ENCODE results near the gene CDS1.

The CDS1 gene

DNA sequence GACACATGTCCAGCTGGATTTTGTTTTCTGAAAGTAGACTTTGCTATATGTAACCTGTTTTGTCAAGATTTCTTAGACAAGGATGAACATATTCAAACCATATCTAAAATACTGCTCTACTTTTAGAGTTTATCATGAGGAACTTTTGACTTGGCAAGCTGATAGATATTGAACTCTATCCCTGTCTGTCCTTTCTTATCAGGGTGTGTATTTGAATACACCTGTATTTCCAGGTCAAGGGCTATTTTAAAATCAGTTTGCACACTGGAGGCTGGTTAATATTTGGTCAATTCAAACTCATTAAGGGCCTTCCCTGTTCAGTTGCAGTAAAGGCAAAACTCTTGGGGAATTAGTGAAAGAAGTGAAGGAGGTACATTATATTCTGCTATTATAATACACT is 2.3 kb downstream of the CDS1 start:
- H3K4me3 ChIP-seq (replicated peaks; ENCODE audit: insufficient read depth, low read length): no peak overlapping the region
- TF ChIP-seq GABPA (IDR thresholded peaks at IDR 0.05; ENCODE audit: low read depth): no peak
- TF ChIP-seq, protein P1, sequence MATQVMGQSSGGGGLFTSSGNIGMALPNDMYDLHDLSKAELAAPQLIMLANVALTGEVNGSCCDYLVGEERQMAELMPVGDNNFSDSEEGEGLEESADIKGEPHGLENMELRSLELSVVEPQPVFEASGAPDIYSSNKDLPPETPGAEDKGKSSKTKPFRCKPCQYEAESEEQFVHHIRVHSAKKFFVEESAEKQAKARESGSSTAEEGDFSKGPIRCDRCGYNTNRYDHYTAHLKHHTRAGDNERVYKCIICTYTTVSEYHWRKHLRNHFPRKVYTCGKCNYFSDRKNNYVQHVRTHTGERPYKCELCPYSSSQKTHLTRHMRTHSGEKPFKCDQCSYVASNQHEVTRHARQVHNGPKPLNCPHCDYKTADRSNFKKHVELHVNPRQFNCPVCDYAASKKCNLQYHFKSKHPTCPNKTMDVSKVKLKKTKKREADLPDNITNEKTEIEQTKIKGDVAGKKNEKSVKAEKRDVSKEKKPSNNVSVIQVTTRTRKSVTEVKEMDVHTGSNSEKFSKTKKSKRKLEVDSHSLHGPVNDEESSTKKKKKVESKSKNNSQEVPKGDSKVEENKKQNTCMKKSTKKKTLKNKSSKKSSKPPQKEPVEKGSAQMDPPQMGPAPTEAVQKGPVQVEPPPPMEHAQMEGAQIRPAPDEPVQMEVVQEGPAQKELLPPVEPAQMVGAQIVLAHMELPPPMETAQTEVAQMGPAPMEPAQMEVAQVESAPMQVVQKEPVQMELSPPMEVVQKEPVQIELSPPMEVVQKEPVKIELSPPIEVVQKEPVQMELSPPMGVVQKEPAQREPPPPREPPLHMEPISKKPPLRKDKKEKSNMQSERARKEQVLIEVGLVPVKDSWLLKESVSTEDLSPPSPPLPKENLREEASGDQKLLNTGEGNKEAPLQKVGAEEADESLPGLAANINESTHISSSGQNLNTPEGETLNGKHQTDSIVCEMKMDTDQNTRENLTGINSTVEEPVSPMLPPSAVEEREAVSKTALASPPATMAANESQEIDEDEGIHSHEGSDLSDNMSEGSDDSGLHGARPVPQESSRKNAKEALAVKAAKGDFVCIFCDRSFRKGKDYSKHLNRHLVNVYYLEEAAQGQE (IDR thresholded peaks at IDR 0.05; ENCODE audit: insufficient replicate concordance, low read depth): no peak
- no peak for TF ChIP-seq SPI1 (IDR thresholded peaks at IDR 0.05; ENCODE audit: borderline replicate concordance, low read depth)
- TF ChIP-seq POLR2AphosphoS5 (IDR thresholded peaks at IDR 0.05; ENCODE audit: low read depth): no peak
- TF ChIP-seq CTCF (IDR thresholded peaks at IDR 0.05; ENCODE audit: insufficient read depth, low read length): no peak
- H3K27me3 ChIP-seq (ENCODE audit: insufficient read depth, poor library complexity, severe bottlenecking): peaks cover 22% of the 10 kb centered on the region
- no peak for DNase-seq (ENCODE audit: low read depth in 1 of 2, low spot score in 1 of 2)
- no peak overlapping the region for H3K27ac ChIP-seq (replicated peaks)

- no peak for DNase-seq (ENCODE audit: low read depth in 1 of 2, low spot score in 1 of 2)
- Histone ChIP-seq H3K27ac (replicated peaks) (no peak overlapping the region), H3K4me3 (replicated peaks; ENCODE audit: insufficient read depth, low read length) (no peak overlapping the region), H3K27me3 (ENCODE audit: insufficient read depth, poor library complexity, severe bottlenecking) (peaks cover 2% of the 10 kb centered on the region)
- TF ChIP-seq GABPA (IDR thresholded peaks at IDR 0.05; ENCODE audit: low read depth) (no peak), SPI1 (IDR thresholded peaks at IDR 0.05; ENCODE audit: borderline replicate concordance, low read depth) (no peak), POLR2AphosphoS5 (IDR thresholded peaks at IDR 0.05; ENCODE audit: low read depth) (no peak), CTCF (IDR thresholded peaks at IDR 0.05; ENCODE audit: insufficient read depth, low read length) (no peak)
- TF ChIP-seq, protein P1 (IDR thresholded peaks at IDR 0.05; ENCODE audit: insufficient replicate concordance, low read depth): no peak
Measured at GRCh38 chr4:84594724-84595123, 11.8 kb downstream of the CDS1 start.

GRCh38 chr4:84596826-84597225 is 13.9 kb downstream of the CDS1 start:
- TF ChIP-seq SPI1 (IDR thresholded peaks at IDR 0.05; ENCODE audit: borderline replicate concordance, low read depth): no peak
- no peak for TF ChIP-seq POLR2AphosphoS5 (IDR thresholded peaks at IDR 0.05; ENCODE audit: low read depth)
- no peak for TF ChIP-seq CTCF (IDR thresholded peaks at IDR 0.05; ENCODE audit: insufficient read depth, low read length)
- TF ChIP-seq GABPA (IDR thresholded peaks at IDR 0.05; ENCODE audit: low read depth): no peak
- TF ChIP-seq, protein P1 (IDR thresholded peaks at IDR 0.05; ENCODE audit: insufficient replicate concordance, low read depth): no peak
- Histone ChIP-seq H3K27me3 (ENCODE audit: insufficient read depth, poor library complexity, severe bottlenecking) (peaks cover 2% of the 10 kb centered on the region), H3K4me3 (replicated peaks; ENCODE audit: insufficient read depth, low read length) (no peak overlapping the region), H3K27ac (replicated peaks) (no peak overlapping the region)
- DNase-seq (ENCODE audit: low read depth in 1 of 2, low spot score in 1 of 2): no peak

Measured in HL-60 (cell line).